NCI-H128 (cell line): ENCODE results near the gene SPG11.
"Not testable (repeated sequence)": the region's sequence is repeated elsewhere in the genome, so short reads cannot be mapped to it uniquely, and the experiment has no call there.

Experiments
- DNase-seq: peaks from one replicate; lab custom pipeline; 2025; ENCODE audit not compliant: unreplicated experiment; lab: John Stamatoyannopoulos, UW

SPG11 gene, protein sequence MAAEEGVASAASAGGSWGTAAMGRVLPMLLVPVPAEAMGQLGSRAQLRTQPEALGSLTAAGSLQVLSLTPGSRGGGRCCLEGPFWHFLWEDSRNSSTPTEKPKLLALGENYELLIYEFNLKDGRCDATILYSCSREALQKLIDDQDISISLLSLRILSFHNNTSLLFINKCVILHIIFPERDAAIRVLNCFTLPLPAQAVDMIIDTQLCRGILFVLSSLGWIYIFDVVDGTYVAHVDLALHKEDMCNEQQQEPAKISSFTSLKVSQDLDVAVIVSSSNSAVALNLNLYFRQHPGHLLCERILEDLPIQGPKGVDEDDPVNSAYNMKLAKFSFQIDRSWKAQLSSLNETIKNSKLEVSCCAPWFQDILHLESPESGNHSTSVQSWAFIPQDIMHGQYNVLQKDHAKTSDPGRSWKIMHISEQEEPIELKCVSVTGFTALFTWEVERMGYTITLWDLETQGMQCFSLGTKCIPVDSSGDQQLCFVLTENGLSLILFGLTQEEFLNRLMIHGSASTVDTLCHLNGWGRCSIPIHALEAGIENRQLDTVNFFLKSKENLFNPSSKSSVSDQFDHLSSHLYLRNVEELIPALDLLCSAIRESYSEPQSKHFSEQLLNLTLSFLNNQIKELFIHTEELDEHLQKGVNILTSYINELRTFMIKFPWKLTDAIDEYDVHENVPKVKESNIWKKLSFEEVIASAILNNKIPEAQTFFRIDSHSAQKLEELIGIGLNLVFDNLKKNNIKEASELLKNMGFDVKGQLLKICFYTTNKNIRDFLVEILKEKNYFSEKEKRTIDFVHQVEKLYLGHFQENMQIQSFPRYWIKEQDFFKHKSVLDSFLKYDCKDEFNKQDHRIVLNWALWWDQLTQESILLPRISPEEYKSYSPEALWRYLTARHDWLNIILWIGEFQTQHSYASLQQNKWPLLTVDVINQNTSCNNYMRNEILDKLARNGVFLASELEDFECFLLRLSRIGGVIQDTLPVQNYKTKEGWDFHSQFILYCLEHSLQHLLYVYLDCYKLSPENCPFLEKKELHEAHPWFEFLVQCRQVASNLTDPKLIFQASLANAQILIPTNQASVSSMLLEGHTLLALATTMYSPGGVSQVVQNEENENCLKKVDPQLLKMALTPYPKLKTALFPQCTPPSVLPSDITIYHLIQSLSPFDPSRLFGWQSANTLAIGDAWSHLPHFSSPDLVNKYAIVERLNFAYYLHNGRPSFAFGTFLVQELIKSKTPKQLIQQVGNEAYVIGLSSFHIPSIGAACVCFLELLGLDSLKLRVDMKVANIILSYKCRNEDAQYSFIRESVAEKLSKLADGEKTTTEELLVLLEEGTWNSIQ (N-terminal part only)

DNA sequence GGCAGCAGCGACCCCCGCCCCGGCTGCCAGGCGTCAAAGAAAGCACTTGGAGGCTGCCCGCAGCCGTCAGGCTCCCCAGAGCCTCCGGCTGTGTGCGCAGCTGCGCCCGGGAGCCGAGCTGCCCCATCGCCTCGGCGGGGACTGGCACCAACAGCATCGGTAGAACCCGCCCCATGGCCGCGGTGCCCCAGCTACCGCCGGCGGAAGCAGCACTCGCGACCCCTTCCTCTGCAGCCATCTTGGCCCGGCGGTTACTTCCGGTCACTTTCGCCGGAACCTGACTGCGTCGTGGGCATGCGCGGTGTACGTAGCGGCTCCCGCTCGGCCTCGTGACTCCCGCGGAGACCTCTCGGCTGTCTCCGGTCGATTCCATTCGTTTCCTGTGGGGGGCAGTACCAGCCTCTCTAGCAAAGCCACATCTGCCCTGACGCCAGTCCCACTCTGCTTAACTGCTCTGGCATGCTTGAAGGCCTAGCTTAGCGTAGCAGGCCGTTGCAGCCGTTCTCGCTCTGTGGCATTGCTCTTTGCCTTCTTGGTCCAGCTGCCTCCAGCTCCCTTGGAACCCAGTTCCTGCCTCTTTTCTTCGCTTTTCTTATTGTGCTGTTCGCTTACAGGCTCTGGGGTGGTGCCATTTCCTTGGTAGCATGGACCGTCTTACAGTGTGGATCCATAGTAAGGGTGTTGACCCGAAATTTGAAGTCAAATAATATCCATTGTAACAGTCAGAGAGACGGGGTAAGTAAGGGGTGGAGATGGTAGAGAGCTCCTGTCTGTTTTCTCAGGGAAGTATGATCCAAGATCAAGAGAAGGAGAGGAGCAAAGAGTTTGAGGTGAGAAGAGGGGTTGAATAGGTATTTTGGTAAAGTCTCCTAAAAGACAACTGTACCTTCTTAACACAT, at the start of gene SPG11:
TSS of gene SPG11 (minus strand) at position 253 of the 899 bp plus-strand sequence. CDS start at position 238, 15 bp downstream.
- DNase-seq = peak; percentile 81

DNA sequence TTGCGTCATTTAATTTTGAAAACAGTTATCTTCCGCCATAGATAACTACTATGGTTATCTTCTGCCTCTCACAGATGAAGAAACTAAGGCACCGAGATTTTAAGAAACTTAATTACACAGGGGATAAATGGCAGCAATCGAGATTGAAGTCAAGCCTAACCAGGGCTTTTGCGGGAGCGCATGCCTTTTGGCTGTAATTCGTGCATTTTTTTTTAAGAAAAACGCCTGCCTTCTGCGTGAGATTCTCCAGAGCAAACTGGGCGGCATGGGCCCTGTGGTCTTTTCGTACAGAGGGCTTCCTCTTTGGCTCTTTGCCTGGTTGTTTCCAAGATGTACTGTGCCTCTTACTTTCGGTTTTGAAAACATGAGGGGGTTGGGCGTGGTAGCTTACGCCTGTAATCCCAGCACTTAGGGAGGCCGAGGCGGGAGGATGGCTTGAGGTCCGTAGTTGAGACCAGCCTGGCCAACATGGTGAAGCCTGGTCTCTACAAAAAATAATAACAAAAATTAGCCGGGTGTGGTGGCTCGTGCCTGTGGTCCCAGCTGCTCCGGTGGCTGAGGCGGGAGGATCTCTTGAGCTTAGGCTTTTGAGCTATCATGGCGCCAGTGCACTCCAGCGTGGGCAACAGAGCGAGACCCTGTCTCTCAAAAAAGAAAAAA, 49.0 kb upstream of the SPG11 start:
- DNase-seq = no peak

DNA sequence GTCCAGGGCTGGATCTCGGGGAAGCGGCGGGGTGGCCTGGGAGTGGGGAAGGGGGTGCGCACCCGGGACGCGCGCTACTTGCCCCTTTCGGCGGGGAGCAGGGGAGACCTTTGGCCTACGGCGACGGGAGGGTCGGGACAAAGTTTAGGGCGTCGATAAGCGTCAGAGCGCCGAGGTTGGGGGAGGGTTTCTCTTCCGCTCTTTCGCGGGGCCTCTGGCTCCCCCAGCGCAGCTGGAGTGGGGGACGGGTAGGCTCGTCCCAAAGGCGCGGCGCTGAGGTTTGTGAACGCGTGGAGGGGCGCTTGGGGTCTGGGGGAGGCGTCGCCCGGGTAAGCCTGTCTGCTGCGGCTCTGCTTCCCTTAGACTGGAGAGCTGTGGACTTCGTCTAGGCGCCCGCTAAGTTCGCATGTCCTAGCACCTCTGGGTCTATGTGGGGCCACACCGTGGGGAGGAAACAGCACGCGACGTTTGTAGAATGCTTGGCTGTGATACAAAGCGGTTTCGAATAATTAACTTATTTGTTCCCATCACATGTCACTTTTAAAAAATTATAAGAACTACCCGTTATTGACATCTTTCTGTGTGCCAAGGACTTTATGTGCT, 48.4 kb upstream of the SPG11 start:
- DNase-seq = no peak

DNA sequence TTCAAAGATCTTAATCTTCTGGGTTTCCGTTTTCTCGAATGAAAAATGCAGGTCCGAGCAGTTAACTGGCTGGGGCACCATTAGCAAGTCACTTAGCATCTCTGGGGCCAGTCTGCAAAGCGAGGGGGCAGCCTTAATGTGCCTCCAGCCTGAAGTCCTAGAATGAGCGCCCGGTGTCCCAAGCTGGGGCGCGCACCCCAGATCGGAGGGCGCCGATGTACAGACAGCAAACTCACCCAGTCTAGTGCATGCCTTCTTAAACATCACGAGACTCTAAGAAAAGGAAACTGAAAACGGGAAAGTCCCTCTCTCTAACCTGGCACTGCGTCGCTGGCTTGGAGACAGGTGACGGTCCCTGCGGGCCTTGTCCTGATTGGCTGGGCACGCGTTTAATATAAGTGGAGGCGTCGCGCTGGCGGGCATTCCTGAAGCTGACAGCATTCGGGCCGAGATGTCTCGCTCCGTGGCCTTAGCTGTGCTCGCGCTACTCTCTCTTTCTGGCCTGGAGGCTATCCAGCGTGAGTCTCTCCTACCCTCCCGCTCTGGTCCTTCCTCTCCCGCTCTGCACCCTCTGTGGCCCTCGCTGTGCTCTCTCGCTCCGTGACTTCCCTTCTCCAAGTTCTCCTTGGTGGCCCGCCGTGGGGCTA, 47.8 kb upstream of the SPG11 start, which contains the start of the genes B2M and PATL2:
TSS of gene B2M (plus strand) at position 422 of the 647 bp plus-strand sequence. CDS start at position 452, 30 bp downstream.
TSS of gene PATL2 (minus strand) at position 228 of the 647 bp plus-strand sequence. CDS start 34,833 bp downstream, outside the sequence.
- DNase-seq = peak; percentile 93

DNA sequence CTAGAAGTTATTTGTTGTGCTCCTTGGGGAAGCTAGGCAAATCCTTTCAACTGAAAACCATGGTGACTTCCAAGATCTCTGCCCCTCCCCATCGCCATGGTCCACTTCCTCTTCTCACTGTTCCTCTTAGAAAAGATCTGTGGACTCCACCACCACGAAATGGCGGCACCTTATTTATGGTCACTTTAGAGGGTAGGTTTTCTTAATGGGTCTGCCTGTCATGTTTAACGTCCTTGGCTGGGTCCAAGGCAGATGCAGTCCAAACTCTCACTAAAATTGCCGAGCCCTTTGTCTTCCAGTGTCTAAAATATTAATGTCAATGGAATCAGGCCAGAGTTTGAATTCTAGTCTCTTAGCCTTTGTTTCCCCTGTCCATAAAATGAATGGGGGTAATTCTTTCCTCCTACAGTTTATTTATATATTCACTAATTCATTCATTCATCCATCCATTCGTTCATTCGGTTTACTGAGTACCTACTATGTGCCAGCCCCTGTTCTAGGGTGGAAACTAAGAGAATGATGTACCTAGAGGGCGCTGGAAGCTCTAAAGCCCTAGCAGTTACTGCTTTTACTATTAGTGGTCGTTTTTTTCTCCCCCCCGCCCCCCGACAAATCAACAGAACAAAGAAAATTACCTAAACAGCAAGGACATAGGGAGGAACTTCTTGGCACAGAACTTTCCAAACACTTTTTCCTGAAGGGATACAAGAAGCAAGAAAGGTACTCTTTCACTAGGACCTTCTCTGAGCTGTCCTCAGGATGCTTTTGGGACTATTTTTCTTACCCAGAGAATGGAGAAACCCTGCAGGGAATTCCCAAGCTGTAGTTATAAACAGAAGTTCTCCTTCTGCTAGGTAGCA, 47.0 kb upstream of the SPG11 start:
- DNase-seq = no peak

DNA sequence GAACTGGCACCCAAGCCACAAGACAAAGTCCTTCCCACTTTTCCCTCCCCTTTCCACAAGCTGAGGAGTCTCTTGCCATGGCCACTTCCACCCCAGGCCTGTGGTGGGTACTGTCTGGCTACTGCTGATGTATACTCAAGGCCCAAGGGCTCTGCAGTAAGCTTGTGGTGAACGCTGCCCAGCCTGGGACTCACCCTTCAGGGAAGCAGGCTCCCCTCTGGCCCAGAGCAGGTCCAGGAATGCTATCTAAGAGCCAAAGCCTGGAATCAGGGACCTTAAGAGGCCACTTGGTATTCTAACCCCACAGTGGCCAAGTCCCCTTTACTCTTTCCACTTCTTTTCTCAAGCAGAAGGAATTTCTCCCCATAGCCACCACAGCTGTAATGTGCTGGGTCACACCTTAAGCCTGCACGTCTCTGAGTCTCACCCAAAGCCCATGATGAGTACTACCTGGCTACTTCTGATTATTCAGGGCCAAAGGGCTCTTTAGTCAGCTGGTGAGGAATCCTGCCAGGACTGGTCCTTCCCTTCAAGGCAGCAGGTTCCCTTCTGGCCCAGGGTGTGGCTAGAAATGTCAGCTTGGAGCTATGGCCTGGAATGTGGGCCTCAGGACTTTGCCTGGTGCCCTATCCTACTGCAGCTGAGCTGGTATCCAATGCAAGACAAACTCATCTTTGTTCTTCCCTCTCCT, 43.6 kb upstream of the SPG11 start:
- DNase-seq = no peak

DNA sequence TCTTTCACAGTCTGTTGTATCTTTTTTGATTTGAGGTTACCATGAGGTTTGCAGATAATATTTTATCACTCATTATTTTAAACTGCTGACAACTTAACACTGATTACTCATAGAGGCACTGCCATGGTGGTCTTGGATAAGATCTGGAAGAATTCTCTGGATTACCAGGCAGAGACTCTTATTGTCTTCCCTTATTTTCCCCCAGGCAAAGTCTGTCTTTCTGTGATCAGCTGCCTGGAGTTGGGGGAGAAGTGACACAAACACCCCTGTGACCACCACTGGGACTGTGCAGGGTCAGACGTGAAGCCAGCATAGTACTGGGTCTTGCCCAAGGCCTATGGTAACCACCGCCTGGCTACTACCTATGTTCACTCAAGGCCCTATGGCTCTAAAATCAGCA, 42.9 kb upstream of the SPG11 start:
- no peak for DNase-seq

DNA sequence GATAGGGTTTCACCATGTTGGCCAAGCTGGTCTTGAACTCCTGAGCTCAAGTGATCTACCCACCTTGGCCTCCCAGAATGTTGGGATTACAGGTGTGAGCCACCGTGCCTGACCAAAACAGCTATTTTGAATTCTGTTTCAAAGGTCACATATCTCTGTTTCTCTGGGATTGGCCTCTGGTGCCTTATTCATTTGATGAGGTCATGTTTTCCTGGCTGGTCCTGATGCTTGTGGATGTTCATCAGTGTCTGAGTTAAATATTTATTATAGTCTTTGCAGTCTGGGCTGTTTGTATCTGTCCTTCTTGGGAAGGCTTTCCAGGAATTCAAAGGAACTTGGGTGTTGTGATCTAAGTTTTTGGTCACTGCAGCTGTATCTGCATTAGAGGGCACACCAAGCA, 42.5 kb upstream of the SPG11 start:
- DNase-seq = no peak

DNA sequence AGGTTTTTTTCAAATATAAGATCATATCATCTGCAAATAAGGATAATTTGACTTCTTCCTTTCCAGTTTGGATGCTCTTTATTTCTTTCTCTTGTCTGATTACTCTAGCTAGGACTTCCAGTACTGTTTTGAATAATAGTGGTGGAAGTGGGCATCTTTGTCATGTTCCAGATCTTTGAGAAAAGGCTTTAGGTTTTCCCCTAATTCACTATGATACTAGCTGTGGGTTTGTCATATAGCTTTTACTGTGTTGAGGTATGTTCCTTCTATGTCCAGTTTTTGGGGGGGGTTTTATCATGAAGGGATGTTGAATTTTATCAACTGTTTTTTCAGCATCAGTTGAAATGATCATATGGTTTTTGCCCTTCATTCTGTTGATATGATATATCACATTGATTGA, 37.2 kb upstream of the SPG11 start:
- DNase-seq = not testable (repeated sequence)

DNA sequence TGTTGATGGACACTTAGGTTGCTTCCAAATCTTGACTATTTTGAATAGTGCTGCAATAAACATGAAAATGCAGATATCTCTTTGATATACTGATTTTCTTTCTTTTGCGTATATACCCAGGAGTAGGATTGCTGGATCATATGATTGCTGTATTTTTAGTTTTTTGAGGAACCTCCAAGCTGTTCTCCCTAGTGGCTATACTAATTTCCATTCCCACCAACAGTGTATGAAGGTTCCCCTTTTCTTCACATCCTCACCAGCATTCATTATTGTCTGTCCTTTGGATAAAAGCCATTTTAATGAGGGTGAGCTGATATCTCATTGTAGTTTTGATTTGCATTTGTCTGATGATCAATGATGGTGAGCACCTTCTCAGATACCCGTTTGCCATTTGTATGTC, 35.2 kb upstream of the SPG11 start:
- no peak for DNase-seq

DNA sequence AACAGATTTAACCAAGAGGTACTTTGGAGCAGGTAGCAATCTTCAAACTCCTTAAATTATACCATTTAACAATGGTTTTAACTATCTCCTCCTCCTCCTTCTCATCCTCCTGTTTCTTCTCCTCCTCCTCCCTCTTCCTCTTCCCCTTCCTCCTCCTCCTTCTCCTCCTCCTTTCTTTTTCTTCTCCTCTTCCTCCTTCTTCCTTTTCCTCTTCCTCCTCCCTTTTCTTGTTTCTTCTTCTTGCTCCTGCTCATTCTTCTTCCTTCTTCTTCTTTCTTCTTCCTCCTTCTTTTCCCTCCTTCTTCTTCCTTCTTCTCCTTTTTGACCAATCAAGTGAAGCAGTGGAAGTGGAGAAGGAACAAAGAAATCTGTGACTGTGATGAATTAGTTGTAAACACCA, 33.6 kb upstream of the SPG11 start:
- DNase-seq = no peak

DNA sequence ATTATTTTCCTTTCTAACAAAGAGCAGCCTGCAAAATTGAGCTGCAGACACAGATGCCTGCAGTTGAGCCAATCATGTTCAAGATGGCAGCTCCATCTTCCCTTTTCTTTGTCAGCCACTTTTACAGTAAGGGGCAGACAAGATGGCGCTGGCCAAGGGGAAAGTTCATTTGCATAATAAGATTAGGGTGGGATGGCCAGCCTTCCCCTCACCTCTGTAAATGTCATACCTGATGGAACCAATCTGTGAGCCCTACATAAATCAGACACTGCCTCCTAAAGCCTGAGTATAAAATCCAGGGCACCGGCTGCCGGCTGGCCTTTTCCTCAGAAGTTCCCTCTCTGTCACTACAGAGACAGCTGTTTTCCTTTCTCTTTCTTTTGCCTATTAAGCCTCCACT, 31.8 kb upstream of the SPG11 start:
- no peak for DNase-seq

DNA sequence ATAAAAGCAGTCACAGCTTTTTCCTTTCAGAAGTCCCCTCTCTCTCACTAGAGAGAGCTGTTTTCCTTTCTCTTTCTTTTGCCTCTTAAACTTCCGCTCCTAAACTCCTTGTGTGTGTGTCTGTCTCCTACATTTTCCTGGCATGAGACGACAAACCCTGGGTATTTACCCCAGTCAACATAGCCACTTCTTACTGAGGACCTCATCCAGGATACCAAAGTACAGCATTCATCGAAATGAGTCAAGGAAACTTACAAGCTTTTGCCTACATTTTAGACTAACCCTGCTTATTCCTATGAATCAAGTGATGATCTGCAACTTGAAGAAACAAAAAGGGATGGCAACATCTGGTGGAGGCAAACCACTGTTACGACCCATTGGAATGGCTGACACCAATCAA, 31.0 kb upstream of the SPG11 start:
- no peak for DNase-seq

DNA sequence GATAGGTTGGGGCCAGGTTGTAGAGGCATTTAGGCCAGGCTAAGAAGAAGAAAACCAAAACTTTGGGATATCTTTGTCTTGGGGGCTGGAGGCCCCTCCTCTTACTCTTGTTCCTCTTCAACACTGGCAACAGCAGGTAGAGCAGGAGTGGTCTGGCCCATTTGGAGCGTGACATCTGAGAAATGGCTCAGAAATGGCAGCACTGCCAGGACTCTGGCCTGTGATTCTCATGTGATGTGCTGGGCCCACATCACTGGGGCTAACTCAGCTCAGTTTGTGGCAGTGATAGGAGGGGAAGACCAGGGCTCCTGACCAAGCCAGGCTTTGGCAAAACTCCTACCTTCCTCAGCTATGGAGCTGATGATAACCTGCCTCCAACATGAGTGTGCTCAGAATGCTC, 29.2 kb upstream of the SPG11 start:
- DNase-seq = no peak

DNA sequence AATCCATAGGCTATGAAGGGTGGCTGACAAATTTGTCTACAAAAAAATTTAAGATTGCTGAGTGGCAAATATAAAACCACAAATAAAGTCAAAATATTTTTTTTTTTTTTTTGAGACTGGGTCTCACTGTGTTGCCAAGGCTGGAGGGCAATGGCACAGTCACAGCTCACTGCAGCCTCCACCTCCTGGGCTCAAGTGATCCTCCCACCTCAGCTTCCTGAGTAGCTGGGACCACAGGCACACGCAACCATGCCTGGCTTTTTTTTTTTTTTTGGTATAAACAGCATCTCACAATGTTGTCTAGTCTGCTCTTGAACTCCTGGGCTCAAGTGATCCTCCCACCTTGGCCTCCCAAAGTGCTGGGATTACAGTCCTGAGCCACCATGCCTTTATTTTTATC, 26.8 kb upstream of the SPG11 start:
- not testable (repeated sequence) for DNase-seq

DNA sequence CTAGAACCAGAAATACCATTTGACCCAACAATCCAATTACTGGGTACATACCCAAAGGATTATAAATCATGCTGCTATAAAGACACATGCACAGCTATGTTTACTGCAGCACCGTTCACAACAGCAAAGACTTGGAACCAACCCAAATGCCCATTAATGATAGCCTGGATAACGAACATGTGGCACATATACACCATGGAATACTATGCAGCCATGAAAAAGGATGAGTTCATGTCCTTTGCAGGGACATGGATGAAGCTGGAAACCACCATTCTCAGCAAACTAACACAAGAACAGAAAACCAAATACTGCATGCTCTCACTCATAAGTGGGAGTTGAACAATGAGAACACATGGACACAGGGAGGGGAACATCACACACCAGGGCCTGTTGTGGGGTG, 25.9 kb upstream of the SPG11 start:
- not testable (repeated sequence) for DNase-seq
